ENCODE results near the gene ITGB4. TPM values are rescaled to one million over a fixed set of nuclear protein-coding genes. Genes with fewer than 3 reads are reported as not detected.

The ITGB4 gene
- total RNA-seq, 1 experiment from 2014 or later, result 5.3 TPM

- Mint-ChIP-seq H3K27me3 (ENCODE audit: low read depth) (peaks cover 12% of the 10 kb centered on the region), H3K9me3 (no peaks in the 10 kb centered on the region; a peak in 1 of 5 replicates), H3K27ac (no peak overlapping the region), H3K4me3 (no peak overlapping the region), H3K4me1 (peaks cover 9 to 12% of the 10 kb centered on the region in 2 experiments), H3K36me3 (ENCODE audit: insufficient read depth in 1 of 3, low read depth in 3 of 3) (no peaks in the 10 kb centered on the region)
- no peak overlapping the region for H2BK12ac ChIP-seq (ENCODE audit: insufficient read length, low read depth, low read length)
- H3T11ph ChIP-seq (ENCODE audit: low read length), result no peak overlapping the region
- H3K27ac ChIP-seq (ENCODE audit: insufficient read length, low read depth, low read length), result no peak overlapping the region
- no peak overlapping the region for H3K56ac ChIP-seq (ENCODE audit: insufficient read length, low read depth, low read length)
- TF ChIP-seq, protein P1, sequence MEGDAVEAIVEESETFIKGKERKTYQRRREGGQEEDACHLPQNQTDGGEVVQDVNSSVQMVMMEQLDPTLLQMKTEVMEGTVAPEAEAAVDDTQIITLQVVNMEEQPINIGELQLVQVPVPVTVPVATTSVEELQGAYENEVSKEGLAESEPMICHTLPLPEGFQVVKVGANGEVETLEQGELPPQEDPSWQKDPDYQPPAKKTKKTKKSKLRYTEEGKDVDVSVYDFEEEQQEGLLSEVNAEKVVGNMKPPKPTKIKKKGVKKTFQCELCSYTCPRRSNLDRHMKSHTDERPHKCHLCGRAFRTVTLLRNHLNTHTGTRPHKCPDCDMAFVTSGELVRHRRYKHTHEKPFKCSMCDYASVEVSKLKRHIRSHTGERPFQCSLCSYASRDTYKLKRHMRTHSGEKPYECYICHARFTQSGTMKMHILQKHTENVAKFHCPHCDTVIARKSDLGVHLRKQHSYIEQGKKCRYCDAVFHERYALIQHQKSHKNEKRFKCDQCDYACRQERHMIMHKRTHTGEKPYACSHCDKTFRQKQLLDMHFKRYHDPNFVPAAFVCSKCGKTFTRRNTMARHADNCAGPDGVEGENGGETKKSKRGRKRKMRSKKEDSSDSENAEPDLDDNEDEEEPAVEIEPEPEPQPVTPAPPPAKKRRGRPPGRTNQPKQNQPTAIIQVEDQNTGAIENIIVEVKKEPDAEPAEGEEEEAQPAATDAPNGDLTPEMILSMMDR (conservative IDR thresholded peaks at IDR 0.05), result no peak
- H3K9ac ChIP-seq (ENCODE audit: extremely low read depth, insufficient read length, low read length), result no peak overlapping the region
- no peak overlapping the region for H2AK5ac ChIP-seq (ENCODE audit: insufficient read length, low read length)
- no peak overlapping the region for H4K8ac ChIP-seq (replicated peaks; ENCODE audit: insufficient read length, low read depth, low read length)
- H3K27me3 ChIP-seq (ENCODE audit: insufficient read depth, low read length), result no peaks in the 10 kb centered on the region
- no peaks in the 10 kb centered on the region for H3K9me3 ChIP-seq (ENCODE audit: control insufficient read depth, low read depth, low read length)
- H3K79me2 ChIP-seq (ENCODE audit: insufficient read depth, low read length), result no peaks in the 10 kb centered on the region
- peaks cover 3% of the 10 kb centered on the region for H3K23me2 ChIP-seq (ENCODE audit: insufficient read length, low read depth, low read length, poor library complexity, severe bottlenecking)
- no peak overlapping the region for H2BK15ac ChIP-seq (ENCODE audit: low read depth, low read length)
- no CpG with 5 or more reads among the region's 24 CpGs for WGBS (ENCODE audit: extremely low coverage, insufficient read length, low lambda C conversion rate)
- H3K18ac ChIP-seq (ENCODE audit: insufficient read length, low read depth, low read length), result no peak overlapping the region
- no peak overlapping the region for H2BK20ac ChIP-seq (ENCODE audit: low read depth, low read length, poor library complexity, severe bottlenecking)
- no peak overlapping the region for H3K14ac ChIP-seq (ENCODE audit: insufficient read depth, low read length)
- no peak overlapping the region for H3K4ac ChIP-seq (ENCODE audit: low read depth, low read length)
- H4K20me1 ChIP-seq (ENCODE audit: control insufficient read depth, insufficient read depth, insufficient read length), result no peaks in the 10 kb centered on the region
- H2BK120ac ChIP-seq (ENCODE audit: low read depth, low read length, poor library complexity, severe bottlenecking), result no peak overlapping the region
- no peak overlapping the region for H3K23ac ChIP-seq (ENCODE audit: insufficient read length, low read depth, low read length)
- no peak overlapping the region for H4K5ac ChIP-seq (ENCODE audit: insufficient read length, low read depth, low read length)
- H3K79me1 ChIP-seq (ENCODE audit: insufficient read depth, low read depth, low read length, poor library complexity, severe bottlenecking), result no peaks in the 10 kb centered on the region
- no peak overlapping the region for H4K91ac ChIP-seq (ENCODE audit: insufficient read length, low read depth, low read length)
- H2AFZ ChIP-seq (ENCODE audit: low read length), result no peak overlapping the region
- H3K4me2 ChIP-seq (ENCODE audit: insufficient read depth, insufficient read length, low read length), result no peak overlapping the region
- no peak overlapping the region for H2BK5ac ChIP-seq (ENCODE audit: insufficient read length, low read length)
- H3K4me1 ChIP-seq (ENCODE audit: insufficient read depth, low read length), result no peaks in the 10 kb centered on the region; the same call in 1 of the 2 replicates
- DNase-seq, result no peak
These were observed 30.6 kb downstream of the ITGB4 start for GRCh38 chr17:75751676-75752404.
